HG03460 (cell line): ENCODE results near the gene WWOX.

Experiments used
- ATAC-seq: cut with Tn5 transposase; IDR thresholded peaks from one replicate; pipeline ENCODE4 v1.9.1; 2021; ENCODE audit not compliant: unreplicated experiment

The WWOX gene

GRCh38 chr16:78877114-78877655, 777.7 kb downstream of the WWOX start:
- ATAC-seq: no peak

GRCh38 chr16:78878570-78878969, 779.1 kb downstream of the WWOX start:
- no peak for ATAC-seq

GRCh38 chr16:78879011-78879410, 779.6 kb downstream of the WWOX start:
- no peak for ATAC-seq

- ATAC-seq: no peak
These were observed 782.7 kb downstream of the WWOX start for GRCh38 chr16:78882150-78882549.

- ATAC-seq: no peak
These were observed 783.3 kb downstream of the WWOX start for GRCh38 chr16:78882751-78883150.

GRCh38 chr16:78884204-78884603, 784.8 kb downstream of the WWOX start:
- no peak for ATAC-seq

GRCh38 chr16:78889346-78889745, 789.9 kb downstream of the WWOX start:
- ATAC-seq: no peak

GRCh38 chr16:78890373-78890895, 791.0 kb downstream of the WWOX start:
- no peak for ATAC-seq

- no peak for ATAC-seq
These were observed 793.7 kb downstream of the WWOX start for GRCh38 chr16:78892951-78893733.

- ATAC-seq: no peak
These were observed 795.4 kb downstream of the WWOX start for GRCh38 chr16:78894886-78895285.

- ATAC-seq: no peak
These were observed 796.2 kb downstream of the WWOX start for GRCh38 chr16:78895681-78896080.

GRCh38 chr16:78896280-78896679, 796.8 kb downstream of the WWOX start:
- ATAC-seq: no peak

- no peak for ATAC-seq
These were observed 797.8 kb downstream of the WWOX start for GRCh38 chr16:78897299-78897698.

- ATAC-seq: no peak
These were observed 800.8 kb downstream of the WWOX start for GRCh38 chr16:78900044-78900811.

- no peak for ATAC-seq
These were observed 801.5 kb downstream of the WWOX start for GRCh38 chr16:78900966-78901365.

- ATAC-seq: no peak
These were observed 802.9 kb downstream of the WWOX start for GRCh38 chr16:78902321-78902720.

- no peak for ATAC-seq
These were observed 803.8 kb downstream of the WWOX start for GRCh38 chr16:78903237-78903636.

GRCh38 chr16:78903843-78904242, 804.4 kb downstream of the WWOX start:
- no peak for ATAC-seq

GRCh38 chr16:78906135-78906534, 806.7 kb downstream of the WWOX start:
- ATAC-seq: no peak

GRCh38 chr16:78909226-78909625, 809.8 kb downstream of the WWOX start:
- ATAC-seq: no peak

- no peak for ATAC-seq
These were observed 816.4 kb downstream of the WWOX start for GRCh38 chr16:78915811-78916345.
